Fibroblast of lung (primary cell): ENCODE results near the gene SUSD1.

Source experiments
- EZH2 ChIP-seq: IDR thresholded peaks from 2 replicates; pipeline ENCODE4 v1.5.1; 2012; ENCODE audit warnings: low read length, control low read depth, mild to moderate bottlenecking; ENCODE audit errors: missing control alignments
- TF ChIP-seq, protein P1 (sequence below), 2 donors: IDR thresholded peaks in 1 of 2; conservative IDR thresholded peaks in 1 of 2; 1 replicate in 1 of 2; 2 replicates in 1 of 2; pipeline ENCODE4 v1.5.1; 2011 to 2012; ENCODE audit warnings: low read length in 2 of 2, control low read depth in 1 of 2, inconsistent platforms in 1 of 2, low read depth in 1 of 2, mild to moderate bottlenecking in 1 of 2

DNA sequence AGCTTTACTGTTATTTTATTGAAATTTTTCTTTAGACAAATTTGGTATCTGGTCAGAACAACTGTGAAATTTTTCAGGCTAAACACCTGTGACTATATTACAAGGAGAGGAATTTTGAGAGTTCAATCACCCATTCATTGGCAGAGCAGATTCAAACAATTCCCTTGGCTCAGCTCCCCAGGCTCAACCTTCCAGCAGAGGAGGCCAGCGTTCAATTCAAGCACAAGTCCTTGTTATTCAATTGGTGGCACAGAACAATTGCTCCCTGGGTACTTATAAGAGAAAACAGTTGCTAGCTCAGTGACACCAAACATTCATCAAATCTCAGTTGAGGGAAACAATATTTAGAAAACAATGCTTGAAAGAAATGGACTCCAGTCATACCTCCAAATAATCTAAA, 83.3 kb downstream of the SUSD1 start:
- TF ChIP-seq, protein P1, sequence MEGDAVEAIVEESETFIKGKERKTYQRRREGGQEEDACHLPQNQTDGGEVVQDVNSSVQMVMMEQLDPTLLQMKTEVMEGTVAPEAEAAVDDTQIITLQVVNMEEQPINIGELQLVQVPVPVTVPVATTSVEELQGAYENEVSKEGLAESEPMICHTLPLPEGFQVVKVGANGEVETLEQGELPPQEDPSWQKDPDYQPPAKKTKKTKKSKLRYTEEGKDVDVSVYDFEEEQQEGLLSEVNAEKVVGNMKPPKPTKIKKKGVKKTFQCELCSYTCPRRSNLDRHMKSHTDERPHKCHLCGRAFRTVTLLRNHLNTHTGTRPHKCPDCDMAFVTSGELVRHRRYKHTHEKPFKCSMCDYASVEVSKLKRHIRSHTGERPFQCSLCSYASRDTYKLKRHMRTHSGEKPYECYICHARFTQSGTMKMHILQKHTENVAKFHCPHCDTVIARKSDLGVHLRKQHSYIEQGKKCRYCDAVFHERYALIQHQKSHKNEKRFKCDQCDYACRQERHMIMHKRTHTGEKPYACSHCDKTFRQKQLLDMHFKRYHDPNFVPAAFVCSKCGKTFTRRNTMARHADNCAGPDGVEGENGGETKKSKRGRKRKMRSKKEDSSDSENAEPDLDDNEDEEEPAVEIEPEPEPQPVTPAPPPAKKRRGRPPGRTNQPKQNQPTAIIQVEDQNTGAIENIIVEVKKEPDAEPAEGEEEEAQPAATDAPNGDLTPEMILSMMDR (conservative IDR thresholded peaks at IDR 0.05 in 1 of 2, IDR thresholded peaks at IDR 0.05 in 1 of 2; ENCODE audit: low read depth in 1 of 2, low read length in 2 of 2): peak; percentile 44
- no peak for TF ChIP-seq EZH2
